H9 (cell line): ENCODE data around the gene RIC8A. TPM values are rescaled to one million over a fixed set of nuclear protein-coding genes. Genes with fewer than 3 reads are reported as not detected.

ENCODE experiments used
- DNase-seq: peaks from one replicate; pipeline ENCODE4 v3.0.0-alpha.2; 2017
- H2AFZ ChIP-seq: one replicate; pipeline ENCODE4 v1.6.1; 2013; ENCODE audit warnings: mild to moderate bottlenecking, low read length, control low read depth, moderate library complexity
- H2AK5ac ChIP-seq: 2 replicates; pipeline ENCODE4 v1.6.1; 2013; ENCODE audit warnings: low read length, control low read depth, mixed read lengths; ENCODE audit not compliant: insufficient read length
- H2BK120ac ChIP-seq: one replicate; pipeline ENCODE4 v1.6.1; 2013; ENCODE audit warnings: low read depth, mild to moderate bottlenecking, low read length, control low read depth, inconsistent platforms; ENCODE audit not compliant: poor library complexity, severe bottlenecking
- H2BK12ac ChIP-seq: 2 replicates; pipeline ENCODE4 v1.6.1; 2013; ENCODE audit warnings: low read length, control low read depth, mixed read lengths, low read depth; ENCODE audit not compliant: insufficient read length
- H2BK15ac ChIP-seq: 2 replicates; pipeline ENCODE4 v1.6.1; 2013; ENCODE audit warnings: low read depth, low read length, control low read depth
- H2BK20ac ChIP-seq: one replicate; pipeline ENCODE4 v1.6.1; 2013; ENCODE audit warnings: low read depth, mild to moderate bottlenecking, low read length, control low read depth, inconsistent platforms; ENCODE audit not compliant: poor library complexity, severe bottlenecking
- H2BK5ac ChIP-seq: 2 replicates; pipeline ENCODE4 v1.6.1; 2013; ENCODE audit warnings: low read length, control low read depth, mixed read lengths; ENCODE audit not compliant: insufficient read length
- H3K14ac ChIP-seq: 2 replicates; pipeline ENCODE4 v1.6.1; 2013; ENCODE audit warnings: low read length, control low read depth; ENCODE audit not compliant: insufficient read depth
- H3K18ac ChIP-seq: 2 replicates; pipeline ENCODE4 v1.6.1; 2013; ENCODE audit warnings: low read depth, mild to moderate bottlenecking, mixed read lengths, low read length, control low read depth; ENCODE audit not compliant: insufficient read length
- H3K23ac ChIP-seq: 2 replicates; pipeline ENCODE4 v1.6.1; 2013; ENCODE audit warnings: low read length, control low read depth, mixed read lengths, low read depth; ENCODE audit not compliant: insufficient read length
- H3K23me2 ChIP-seq: 2 replicates; pipeline ENCODE4 v1.6.1; 2013; ENCODE audit warnings: low read depth, mild to moderate bottlenecking, mixed read lengths, low read length, control low read depth; ENCODE audit not compliant: insufficient read length, poor library complexity, severe bottlenecking
- H3K27ac ChIP-seq: 2 replicates; pipeline ENCODE4 v1.5.1; 2013; ENCODE audit warnings: low read length, control low read depth, mixed read lengths, low read depth; ENCODE audit not compliant: insufficient read length
- H3K27me3 ChIP-seq: 2 replicates; pipeline ENCODE4 v1.6.1; 2013; ENCODE audit warnings: low read length, control low read depth, inconsistent platforms; ENCODE audit not compliant: insufficient read depth
- H3K4ac ChIP-seq: 2 replicates; pipeline ENCODE4 v1.6.1; 2013; ENCODE audit warnings: low read depth, mild to moderate bottlenecking, control low read depth, inconsistent platforms, low read length, moderate library complexity
- H3K4me1 ChIP-seq: 2 replicates; pipeline ENCODE4 v1.6.1; 2013; ENCODE audit warnings: low read length, control low read depth, inconsistent platforms; ENCODE audit not compliant: insufficient read depth
- H3K4me2 ChIP-seq: 2 replicates; pipeline ENCODE4 v1.6.1; 2013; ENCODE audit warnings: low read length, control low read depth, mixed read lengths; ENCODE audit not compliant: insufficient read length, insufficient read depth
- H3K56ac ChIP-seq: 2 replicates; pipeline ENCODE4 v1.6.1; 2013; ENCODE audit warnings: low read depth, mild to moderate bottlenecking, mixed read lengths, low read length, control low read depth; ENCODE audit not compliant: insufficient read length
- H3K79me1 ChIP-seq: 2 replicates; pipeline ENCODE4 v1.6.1; 2013; ENCODE audit warnings: low read depth, mild to moderate bottlenecking, moderate library complexity, low read length, control low read depth, inconsistent platforms; ENCODE audit not compliant: insufficient read depth, poor library complexity, severe bottlenecking
- H3K79me2 ChIP-seq: 2 replicates; pipeline ENCODE4 v1.6.1; 2013; ENCODE audit warnings: low read length, control low read depth, inconsistent platforms; ENCODE audit not compliant: insufficient read depth
- H3K9ac ChIP-seq: 2 replicates; pipeline ENCODE4 v1.6.1; 2013; ENCODE audit warnings: low read length, control low read depth, mixed read lengths; ENCODE audit not compliant: insufficient read length; ENCODE audit errors: extremely low read depth
- H3K9me3 ChIP-seq: one replicate; pipeline ENCODE4 v1.6.1; 2013; ENCODE audit warnings: low read depth, low read length, inconsistent platforms; ENCODE audit not compliant: control insufficient read depth
- H3T11ph ChIP-seq: one replicate; pipeline ENCODE4 v1.6.1; 2013; ENCODE audit warnings: mild to moderate bottlenecking, low read length, control low read depth, inconsistent platforms
- H4K20me1 ChIP-seq: one replicate; pipeline ENCODE4 v1.6.1; 2013; ENCODE audit not compliant: control insufficient read depth, insufficient read length, insufficient read depth
- H4K5ac ChIP-seq: 2 replicates; pipeline ENCODE4 v1.6.1; 2013; ENCODE audit warnings: low read depth, mild to moderate bottlenecking, mixed read lengths, low read length, control low read depth; ENCODE audit not compliant: insufficient read length
- H4K8ac ChIP-seq: replicated peaks from 2 replicates; pipeline ENCODE4 v1.6.1; 2013; ENCODE audit warnings: low read length, control low read depth, mixed read lengths, low read depth; ENCODE audit not compliant: insufficient read length
- H4K91ac ChIP-seq: 2 replicates; pipeline ENCODE4 v1.6.1; 2013; ENCODE audit warnings: low read depth, mild to moderate bottlenecking, moderate library complexity, mixed read lengths, low read length, control low read depth; ENCODE audit not compliant: insufficient read length
- H3K27ac Mint-ChIP-seq, 3 experiments: 2 replicates in 2 of 3; 3 replicates in 1 of 3; pipeline ENCODE4 v1.8.0; 2020 to 2021; ENCODE audit warnings: mixed read lengths in 3 of 3, mild to moderate bottlenecking in 1 of 3, moderate library complexity in 1 of 3
- H3K27me3 Mint-ChIP-seq: 2 replicates; pipeline ENCODE4 v1.8.0; 2021; ENCODE audit warnings: low read depth, mild to moderate bottlenecking, moderate library complexity, mixed read lengths
- H3K36me3 Mint-ChIP-seq, 3 experiments: 2 replicates in 2 of 3; 3 replicates in 1 of 3; pipeline ENCODE4 v1.8.0; 2020 to 2021; ENCODE audit warnings: low read depth in 3 of 3, mixed read lengths in 3 of 3; ENCODE audit not compliant: insufficient read depth in 1 of 3
- H3K4me1 Mint-ChIP-seq, 2 experiments: 2 replicates each; pipeline ENCODE4 v1.8.0; 2020; ENCODE audit warnings: mixed read lengths in 2 of 2
- H3K4me3 Mint-ChIP-seq, 2 experiments: 2 replicates in 1 of 2; 3 replicates in 1 of 2; pipeline ENCODE4 v1.8.0; 2020 to 2021; ENCODE audit warnings: mild to moderate bottlenecking in 2 of 2, mixed read lengths in 2 of 2, moderate library complexity in 1 of 2
- H3K9me3 Mint-ChIP-seq, 2 experiments: 2 replicates in 1 of 2; 3 replicates in 1 of 2; pipeline ENCODE4 v1.8.0; 2020; ENCODE audit warnings: mild to moderate bottlenecking in 2 of 2, mixed read lengths in 2 of 2, moderate library complexity in 1 of 2
- CTCF ChIP-seq: fragments of 200-600 bp; sonication (generic); conservative IDR thresholded peaks from 3 replicates; pipeline ENCODE4 v1.8.0; 2021; ENCODE audit warnings: antibody characterized with exemption, mild to moderate bottlenecking
- WGBS: extraction: QIAGEN DNeasy Blood & Tissue Kit; methylation state at CpG from one replicate; pipeline ENCODE4 v1.1.7; 2013; ENCODE audit warnings: missing lambda C conversion rate, low lambda C conversion rate, mixed read lengths; ENCODE audit not compliant: insufficient read length; ENCODE audit errors: extremely low coverage; 5-methylcytosine and 5-hydroxymethylcytosine counted together
- total RNA-seq: library from RNA; stranded (reverse); gene quantifications from 2 replicates; pipeline ENCODE4 v1.2.1, GENCODE V29; 2021

RIC8A gene
- total RNA-seq, 1 experiment from 2014 or later: 94.9 TPM

DNA sequence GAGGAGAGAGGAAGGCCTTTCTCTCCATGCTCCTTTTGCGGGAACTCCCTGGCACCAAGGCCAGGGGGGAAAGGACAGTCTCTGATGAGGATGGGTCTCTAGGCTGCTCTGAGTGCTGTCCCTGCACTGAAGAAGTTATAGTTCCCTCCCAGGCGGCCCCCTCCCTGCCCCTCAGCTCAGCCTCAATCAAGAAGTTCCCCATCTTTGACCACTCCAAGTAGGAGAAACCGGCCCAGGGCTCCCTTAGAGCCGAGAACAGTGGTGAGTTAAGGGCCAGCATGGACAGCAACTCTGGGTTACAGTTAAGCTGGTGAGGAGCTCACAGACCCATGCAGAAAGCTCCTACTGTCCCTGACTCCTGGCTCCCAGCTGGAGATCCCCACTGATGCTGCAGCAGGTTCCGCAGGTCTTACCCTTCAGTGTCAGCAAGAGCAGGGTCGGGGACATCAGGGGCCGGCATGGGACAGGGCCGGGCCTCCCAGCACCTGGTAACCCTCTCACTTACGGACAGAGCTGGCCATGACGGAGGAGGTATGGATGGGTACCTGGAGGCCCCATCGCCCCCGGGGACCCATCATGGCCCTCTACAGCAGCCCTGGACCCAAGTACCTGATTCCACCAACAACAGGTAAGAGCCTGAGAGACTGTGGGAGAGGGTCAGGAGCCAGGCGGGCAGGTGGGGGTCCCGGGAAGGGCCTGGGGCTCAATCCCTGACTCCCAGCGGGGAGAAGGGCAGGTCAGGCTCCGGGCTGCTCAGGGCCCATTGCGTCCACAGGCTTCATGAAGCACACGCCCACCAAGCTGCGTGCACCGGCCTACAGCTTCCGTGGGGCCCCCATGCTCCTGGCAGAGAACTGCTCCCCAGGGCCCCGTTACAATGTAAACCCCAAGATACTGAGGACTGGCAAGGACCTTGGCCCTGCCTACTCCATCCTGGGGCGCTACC is 10.4 kb upstream of the RIC8A start:
- Mint-ChIP-seq H3K27ac (no peak overlapping the region), H3K36me3 (peaks cover 0 to 4% (median 0%) of the 10 kb centered on the region in 3 experiments; a peak in 3 of 7 replicates), H3K27me3 (peaks cover 3% of the 10 kb centered on the region), H3K4me1 (no peaks in the 10 kb centered on the region), H3K4me3 (no peak overlapping the region), H3K9me3 (peaks cover 0 to 8% of the 10 kb centered on the region in 2 experiments; a peak in 4 of 5 replicates)
- Histone ChIP-seq H3K23ac (no peak overlapping the region), H3K14ac (no peak overlapping the region), H3K79me1 (no peaks in the 10 kb centered on the region), H4K8ac (no peak overlapping the region), H3K27me3 (no peaks in the 10 kb centered on the region), H2AFZ (no peak overlapping the region), H2BK5ac (no peak overlapping the region), H2AK5ac (no peak overlapping the region), H2BK12ac (no peak overlapping the region), H2BK20ac (no peak overlapping the region), H2BK15ac (no peak overlapping the region), H3K9ac (no peak overlapping the region), H3K18ac (no peak overlapping the region), H3T11ph (no peak overlapping the region), H2BK120ac (no peak overlapping the region), H3K23me2 (no peaks in the 10 kb centered on the region), H4K20me1 (no peaks in the 10 kb centered on the region), H3K4me1 (no peaks in the 10 kb centered on the region), H3K9me3 (no peaks in the 10 kb centered on the region), H4K91ac (no peak overlapping the region), H3K56ac (no peak overlapping the region), H3K4me2 (no peak overlapping the region), H4K5ac (no peak overlapping the region), H3K27ac (no peak overlapping the region), H3K79me2 (no peaks in the 10 kb centered on the region), H3K4ac (no peak overlapping the region)
- no peak for DNase-seq
- TF ChIP-seq CTCF: no peak
- no CpG with 5 or more reads among the region's 23 CpGs for WGBS
